Purkinje cell (primary cell): ENCODE measurements around the gene CMTM4. TPM values are rescaled to one million over a fixed set of nuclear protein-coding genes. Genes with fewer than 3 reads are reported as not detected.

Source experiments
- polyA plus RNA-seq: library from polyadenylated mRNA; unstranded; fragments of >200 nt; fragmentation: Nextera tagmentation; gene quantifications from 2 replicates; pipeline ENCODE4 v1.2.1, GENCODE V29; 2014

CMTM4 gene
- polyA plus RNA-seq: 6.6 and 12.9 TPM in 2 replicates

GRCh38 chr16:66696669-66697630, at the start of gene CMTM4:
TSS of gene CMTM4 (minus strand) at chr16:66696743. CDS start at chr16:66696525, 218 bp downstream.

GRCh38 chr16:66604376-66605176, 92.0 kb downstream of the CMTM4 start, which contains the start of gene CMTM3:
TSS of gene CMTM3 (plus strand) at chr16:66604704. CDS start at chr16:66604806, 102 bp downstream.

GRCh38 chr16:66578651-66579531, 117.7 kb downstream of the CMTM4 start, which contains the start of gene CMTM2:
TSS of gene CMTM2 (plus strand) at chr16:66579463. CDS start at chr16:66579608, 145 bp downstream.

GRCh38 chr16:66566051-66566901, 130.3 kb downstream of the CMTM4 start, which contains the start of gene CMTM1:
TSS of gene CMTM1 (plus strand) at chr16:66566439. CDS start at chr16:66566514, 75 bp downstream.

Other genes with a start within 250 kb of the CMTM4 start
- 32.4 and 41.7 TPM in 2 replicates for gene TK2, start 146.6 kb downstream of the CMTM4 start, polyA plus RNA-seq
- gene CKLF, start 144.2 kb downstream of the CMTM4 start, polyA plus RNA-seq: 92.4 and 93.7 TPM in 2 replicates
- gene CMTM1, start 130.3 kb downstream of the CMTM4 start, polyA plus RNA-seq: not detected in 2 replicates
- gene CMTM2, start 117.3 kb downstream of the CMTM4 start, polyA plus RNA-seq: not detected in 2 replicates
- 0.87 TPM in 1 of 2 replicates, not detected in the other for gene CMTM3, start 92.0 kb downstream of the CMTM4 start, polyA plus RNA-seq
- gene DYNC1LI2, start 54.9 kb upstream of the CMTM4 start, polyA plus RNA-seq: 55.7 and 65.1 TPM in 2 replicates
- 0.34 TPM in 1 of 2 replicates, not detected in the other for gene TERB1, start 104.8 kb upstream of the CMTM4 start, polyA plus RNA-seq
- gene NAE1, start 134.2 kb upstream of the CMTM4 start, polyA plus RNA-seq: 161 and 180 TPM in 2 replicates
- 15.9 and 38.9 TPM in 2 replicates for gene CA7, start 147.7 kb upstream of the CMTM4 start, polyA plus RNA-seq
- gene PDP2, start 183.8 kb upstream of the CMTM4 start, polyA plus RNA-seq: 20.4 and 21.6 TPM in 2 replicates
- not detected in 2 replicates for gene CDH16, start 222.1 kb upstream of the CMTM4 start, polyA plus RNA-seq
- gene RRAD, start 228.8 kb upstream of the CMTM4 start, polyA plus RNA-seq: not detected in 2 replicates
- gene CIAO2B, start 237.7 kb upstream of the CMTM4 start, polyA plus RNA-seq: 100 and 132 TPM in 2 replicates
- 0.81 and 2.0 TPM in 2 replicates for gene CES2, start 238.8 kb upstream of the CMTM4 start, polyA plus RNA-seq